ENCODE data around the gene KLF1. TPM values are rescaled to one million over a fixed set of nuclear protein-coding genes. Genes with fewer than 3 reads are reported as not detected.
A peak's percentile ranks its signal among the peaks of the same experiment; 100 is the strongest.

KLF1 gene
- total and polyA plus RNA-seq, 11 donors, result 0.19 to 0.25 TPM; not detected in 9

DNA sequence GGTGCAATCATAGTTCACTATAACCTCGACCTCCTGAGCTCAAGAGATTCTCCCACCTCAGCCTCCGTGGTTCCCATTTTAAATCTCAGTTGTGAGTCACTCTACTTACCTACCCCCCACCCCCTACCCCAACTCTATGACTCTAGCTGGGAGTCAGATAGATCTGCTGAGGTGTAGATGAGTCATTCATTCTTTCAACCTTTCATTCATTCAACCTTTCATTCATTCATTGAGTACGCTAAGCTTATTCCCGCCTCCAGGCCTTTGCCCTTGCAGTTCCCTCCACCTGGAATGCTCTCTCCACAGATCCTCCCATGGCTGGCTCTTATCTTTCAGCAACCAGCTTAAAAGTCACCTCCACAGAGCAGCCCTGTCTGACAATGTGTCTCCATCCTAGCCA lies 49.8 kb downstream of the KLF1 start:
- DNase-seq (no peak), ATAC-seq (no peak)
- H3K36me3 ChIP-seq, result no peaks in the 10 kb centered on the region
- no peak overlapping the region for H3K4me3 ChIP-seq
- peaks cover 0 to 42% (median 13%) of the 10 kb centered on the region in 12 donors for H3K4me1 ChIP-seq
- TF ChIP-seq POLR2A (IDR thresholded peaks at IDR 0.05), result no peak
- TF ChIP-seq CTCF (IDR thresholded peaks at IDR 0.05), result no peak
- 78 to 86% (median 83%) methylated on average over 4 of the region's 4 CpGs for WGBS, 4 donors
- no peak overlapping the region for H3K27ac ChIP-seq
- intact Hi-C loops (cut with DNase I), result no loop called here
- no peaks in the 10 kb centered on the region for H3K9me3 ChIP-seq
- peaks cover 41 to 98% (median 96%) of the 10 kb centered on the region in 9 donors for H3K27me3 ChIP-seq

DNA sequence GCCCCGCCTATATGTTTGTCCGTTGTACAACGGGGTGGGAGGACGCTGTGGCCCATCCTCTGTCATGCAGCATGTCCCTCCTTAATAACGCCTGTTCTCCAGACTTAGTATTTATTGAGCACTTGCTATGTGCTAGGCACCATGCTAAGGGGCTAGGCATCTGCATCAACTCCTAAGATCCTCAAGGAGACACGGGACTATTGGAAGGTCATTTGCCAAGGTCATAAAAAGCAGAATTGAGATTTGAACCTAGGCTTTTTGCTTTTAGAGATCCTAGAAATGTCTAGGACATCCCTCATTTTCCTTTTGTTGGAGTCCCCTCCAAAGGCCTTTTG lies 50.5 kb downstream of the KLF1 start:
- TF ChIP-seq POLR2A (IDR thresholded peaks at IDR 0.05), result no peak
- TF ChIP-seq CTCF (IDR thresholded peaks at IDR 0.05), result no peak

GRCh38 chr19:12834976-12835757 lies 51.8 kb downstream of the KLF1 start:
- H3K4me1 ChIP-seq, result peaks cover 0 to 34% (median 13%) of the 10 kb centered on the region in 12 donors
- H3K4me3 ChIP-seq, result no peak overlapping the region
- no peak for DNase-seq
- ATAC-seq, result no peak
- H3K36me3 ChIP-seq, result no peaks in the 10 kb centered on the region
- intact Hi-C loops (cut with DNase I), result no loop called here
- no peaks in the 10 kb centered on the region for H3K9me3 ChIP-seq
- TF ChIP-seq POLR2A (IDR thresholded peaks at IDR 0.05) (no peak), CTCF (IDR thresholded peaks at IDR 0.05) (no peak)
- peaks cover 44 to 97% (median 93%) of the 10 kb centered on the region in 9 donors for H3K27me3 ChIP-seq
- no peak overlapping the region for H3K27ac ChIP-seq
- WGBS, 4 donors, result 6 to 8% (median 7%) methylated on average over 32 to 39 of the region's 39 CpGs

More for the DNA sequence above, 50.5 kb downstream of the KLF1 start:
- no peak for ATAC-seq
- Histone ChIP-seq H3K36me3 (no peaks in the 10 kb centered on the region), H3K4me1 (peaks cover 0 to 42% (median 13%) of the 10 kb centered on the region in 12 donors), H3K27me3 (peaks cover 46 to 99% (median 96%) of the 10 kb centered on the region in 9 donors), H3K27ac (no peak overlapping the region), H3K9me3 (no peaks in the 10 kb centered on the region), H3K4me3 (no peak overlapping the region)
- intact Hi-C loops (cut with DNase I), result no loop called here
- DNase-seq, result no peak
- WGBS, 4 donors, result 6 to 12% (median 8%) methylated on average over 4 to 6 of the region's 6 CpGs

GRCh38 chr19:12834566-12834943 lies 52.4 kb downstream of the KLF1 start, which contains the start of gene RTBDN:
TSS of gene RTBDN (minus strand) at chr19:12834579. CDS start at chr19:12829979, 4,600 bp downstream.
- WGBS, 4 donors, result 6 to 10% (median 7%) methylated on average over 20 of the region's 20 CpGs
- DNase-seq (no peak), ATAC-seq (no peak)
- Histone ChIP-seq H3K36me3 (no peaks in the 10 kb centered on the region), H3K27ac (no peak within 1 kb of the TSS), H3K27me3 (peaks cover 47 to 97% (median 93%) of the 10 kb centered on the region in 9 donors), H3K4me1 (peaks cover 0 to 34% (median 13%) of the 10 kb centered on the region in 12 donors), H3K4me3 (peak within 1 kb of the TSS; percentile 25 to 55 (median 44)), H3K9me3 (no peaks in the 10 kb centered on the region)
- intact Hi-C loops (cut with DNase I), result no loop called here
- TF ChIP-seq CTCF (IDR thresholded peaks at IDR 0.05), result no peak
- TF ChIP-seq POLR2A (IDR thresholded peaks at IDR 0.05), result no peak

Small RNA genes lying within 50 kb of the gene (microRNA-seq; reads per million reads assigned to microRNA genes)
- gene MIR5695, result 0 reads per million in 4 donors
- gene MIR6794, result 0 reads per million in 4 donors

Other genes starting within 250 kb of the KLF1 start
- gene MAN2B1, start 220.5 kb downstream of the KLF1 start, total RNA-seq, result 100 to 1,000 TPM in 1 of 9 donors, 10 to 100 TPM in 8; 16.0 to 135 (median 30.7) TPM
- gene MAN2B1, start 220.5 kb downstream of the KLF1 start, polyA plus RNA-seq, result 10 to 100 TPM; 18.6 to 23.0 TPM
- 1 to 10 TPM; 6.0 to 9.2 (median 7.8) TPM for gene WDR83, start 220.4 kb downstream of the KLF1 start, total RNA-seq
- gene WDR83, start 220.4 kb downstream of the KLF1 start, polyA plus RNA-seq, result 10 to 100 TPM; 12.3 to 13.0 TPM
- 100 to 1,000 TPM in 1 of 9 donors, 10 to 100 TPM in 8; 47.6 to 121 (median 54.6) TPM for gene DHPS, start 205.3 kb downstream of the KLF1 start, total RNA-seq
- gene DHPS, start 205.3 kb downstream of the KLF1 start, polyA plus RNA-seq, result 10 to 100 TPM; 57.2 to 57.6 TPM
- not detected for gene GNG14, start 199.2 kb downstream of the KLF1 start, total RNA-seq
- gene GNG14, start 199.2 kb downstream of the KLF1 start, polyA plus RNA-seq, result not detected
- gene FBXW9, start 190.6 kb downstream of the KLF1 start, total RNA-seq, result 1 to 10 TPM; 1.5 to 3.6 (median 2.4) TPM
- 1 to 10 TPM; 1.0 to 5.0 TPM for gene FBXW9, start 190.6 kb downstream of the KLF1 start, polyA plus RNA-seq
- 10 to 100 TPM; 33.7 to 57.4 (median 42.6) TPM for gene TNPO2, start 163.3 kb downstream of the KLF1 start, total RNA-seq
- 10 to 100 TPM; 18.0 to 29.2 TPM for gene TNPO2, start 163.3 kb downstream of the KLF1 start, polyA plus RNA-seq
- 100 to 1,000 TPM in 6 of 9 donors, 10 to 100 TPM in 3; 90.4 to 305 (median 118) TPM for gene TRIR, start 152.5 kb downstream of the KLF1 start, total RNA-seq
- 100 to 1,000 TPM; 226 to 234 TPM for gene TRIR, start 152.5 kb downstream of the KLF1 start, polyA plus RNA-seq
- 10 to 100 TPM; 54.3 to 81.5 (median 61.8) TPM for gene GET3, start 149.7 kb downstream of the KLF1 start, total RNA-seq
- 100 to 1,000 TPM in 1 of 2 donors, 10 to 100 TPM in 1; 76.3 to 133 TPM for gene GET3, start 149.7 kb downstream of the KLF1 start, polyA plus RNA-seq
- not detected for gene BEST2, start 135.4 kb downstream of the KLF1 start, total RNA-seq
- gene BEST2, start 135.4 kb downstream of the KLF1 start, polyA plus RNA-seq, result not detected
- 10 to 100 TPM; 45.5 to 90.1 (median 62.6) TPM for gene HOOK2, start 111.6 kb downstream of the KLF1 start, total RNA-seq
- 10 to 100 TPM; 29.9 to 83.5 TPM for gene HOOK2, start 111.6 kb downstream of the KLF1 start, polyA plus RNA-seq
- gene JUNB, start 95.7 kb downstream of the KLF1 start, total RNA-seq, result 100 to 1,000 TPM in 4 of 9 donors, 10 to 100 TPM in 5; 19.6 to 205 (median 67.6) TPM
- gene JUNB, start 95.7 kb downstream of the KLF1 start, polyA plus RNA-seq, result 10 to 100 TPM; 29.6 to 52.9 TPM
- gene PRDX2, start 85.4 kb downstream of the KLF1 start, total RNA-seq, result 1,000 to 10,000 TPM in 2 of 9 donors, 100 to 1,000 TPM in 7; 435 to 1,432 (median 684) TPM
- 100 to 1,000 TPM; 544 to 645 TPM for gene PRDX2, start 85.4 kb downstream of the KLF1 start, polyA plus RNA-seq
- gene THSD8, start 85.1 kb downstream of the KLF1 start, total RNA-seq, result 1 to 10 TPM in 7 of 9 donors, not detected in 2; 1.2 to 6.8 (median 2.2) TPM
- 1 to 10 TPM in 1 of 2 donors, under 1 TPM in 1; 0.35 to 3.2 TPM for gene THSD8, start 85.1 kb downstream of the KLF1 start, polyA plus RNA-seq
- gene RNASEH2A, start 80.6 kb downstream of the KLF1 start, total RNA-seq, result 1 to 10 TPM in 8 of 9 donors, under 1 TPM in 1; 0.63 to 7.6 (median 4.0) TPM
- 1 to 10 TPM; 1.3 to 8.6 TPM for gene RNASEH2A, start 80.6 kb downstream of the KLF1 start, polyA plus RNA-seq
- gene RTBDN, start 52.6 kb downstream of the KLF1 start, total RNA-seq, result not detected
- not detected for gene RTBDN, start 52.6 kb downstream of the KLF1 start, polyA plus RNA-seq
- gene MAST1, start 48.7 kb downstream of the KLF1 start, total RNA-seq, result 1 to 10 TPM in 2 of 9 donors, under 1 TPM in 4, not detected in 3; 0.27 to 1.7 (median 0.31) TPM
- gene MAST1, start 48.7 kb downstream of the KLF1 start, polyA plus RNA-seq, result under 1 TPM; 0.15 to 0.37 TPM
- gene DNASE2, start 5.8 kb downstream of the KLF1 start, total RNA-seq, result 10 to 100 TPM; 15.9 to 41.1 (median 23.3) TPM
- 10 to 100 TPM; 11.7 to 31.7 TPM for gene DNASE2, start 5.8 kb downstream of the KLF1 start, polyA plus RNA-seq
- gene GCDH, start 4.0 kb upstream of the KLF1 start, total RNA-seq, result 100 to 1,000 TPM in 1 of 9 donors, 10 to 100 TPM in 8; 29.8 to 105 (median 46.7) TPM
- 100 to 1,000 TPM in 1 of 2 donors, 10 to 100 TPM in 1; 28.7 to 107 TPM for gene GCDH, start 4.0 kb upstream of the KLF1 start, polyA plus RNA-seq
- gene SYCE2, start 32.1 kb upstream of the KLF1 start, total RNA-seq, result under 1 TPM in 1 of 9 donors, not detected in 8; 0.24 TPM
- under 1 TPM in 1 of 2 donors, not detected in 1; 0.06 TPM for gene SYCE2, start 32.1 kb upstream of the KLF1 start, polyA plus RNA-seq
- gene FARSA, start 46.5 kb upstream of the KLF1 start, total RNA-seq, result 10 to 100 TPM; 35.0 to 49.6 (median 40.6) TPM
- gene FARSA, start 46.5 kb upstream of the KLF1 start, polyA plus RNA-seq, result 100 to 1,000 TPM in 1 of 2 donors, 10 to 100 TPM in 1; 37.3 to 104 TPM
- gene CALR, start 51.4 kb upstream of the KLF1 start, total RNA-seq, result 100 to 1,000 TPM; 231 to 816 (median 380) TPM
- 100 to 1,000 TPM; 227 to 771 TPM for gene CALR, start 51.4 kb upstream of the KLF1 start, polyA plus RNA-seq
- gene RAD23A, start 58.7 kb upstream of the KLF1 start, total RNA-seq, result 100 to 1,000 TPM; 130 to 272 (median 161) TPM
- 100 to 1,000 TPM; 186 to 212 TPM for gene RAD23A, start 58.7 kb upstream of the KLF1 start, polyA plus RNA-seq
- gene GADD45GIP1, start 70.0 kb upstream of the KLF1 start, total RNA-seq, result 10 to 100 TPM; 17.2 to 63.6 (median 27.2) TPM
- gene GADD45GIP1, start 70.0 kb upstream of the KLF1 start, polyA plus RNA-seq, result 100 to 1,000 TPM in 1 of 2 donors, 10 to 100 TPM in 1; 64.9 to 119 TPM
- 10 to 100 TPM in 4 of 9 donors, 1 to 10 TPM in 5; 2.9 to 13.6 (median 9.0) TPM for gene DAND5, start 82.4 kb upstream of the KLF1 start, total RNA-seq
- gene DAND5, start 82.4 kb upstream of the KLF1 start, polyA plus RNA-seq, result 1 to 10 TPM; 1.4 to 4.7 TPM
- 100 to 1,000 TPM in 8 of 9 donors, 10 to 100 TPM in 1; 81.4 to 147 (median 122) TPM for gene NFIX, start 108.3 kb upstream of the KLF1 start, total RNA-seq
- gene NFIX, start 108.3 kb upstream of the KLF1 start, polyA plus RNA-seq, result 10 to 100 TPM; 42.1 to 55.2 TPM
- 10 to 100 TPM in 3 of 9 donors, 1 to 10 TPM in 6; 5.2 to 19.1 (median 8.3) TPM for gene LYL1, start 215.7 kb upstream of the KLF1 start, total RNA-seq
- 1 to 10 TPM; 7.7 to 8.4 TPM for gene LYL1, start 215.7 kb upstream of the KLF1 start, polyA plus RNA-seq
- gene TRMT1, start 229.5 kb upstream of the KLF1 start, total RNA-seq, result 10 to 100 TPM; 15.1 to 22.6 (median 16.2) TPM
- gene TRMT1, start 229.5 kb upstream of the KLF1 start, polyA plus RNA-seq, result 10 to 100 TPM; 26.4 to 32.4 TPM
- 10 to 100 TPM; 28.7 to 88.2 (median 41.8) TPM for gene NACC1, start 231.1 kb upstream of the KLF1 start, total RNA-seq
- 10 to 100 TPM; 49.6 to 74.2 TPM for gene NACC1, start 231.1 kb upstream of the KLF1 start, polyA plus RNA-seq